H1 (cell line): ENCODE data around the gene ZNF221. TPM values are rescaled to one million over a fixed set of nuclear protein-coding genes. Genes with fewer than 3 reads are reported as not detected.

Experiments used
- ASH2L ChIP-seq: fragments of 200-600, 300-600 bp; sonication (generic); IDR thresholded peaks from one replicate; pipeline ENCODE4 v1.7.1; 2017; ENCODE audit warnings: low read length
- BCL11A ChIP-seq, 2 experiments: IDR thresholded peaks; one replicate each; pipeline ENCODE4 v1.6.1; 2011; ENCODE audit warnings: low read depth in 2 of 2, low read length in 2 of 2, mild to moderate bottlenecking in 2 of 2
- BRCA1 ChIP-seq: IDR thresholded peaks from 2 replicates; pipeline ENCODE4 v1.6.1; 2012; ENCODE audit warnings: low read depth, low read length, improper control_type of control experiment
- CBX8 ChIP-seq: fragments of 300-800, 300-1000 bp; sonication (generic); IDR thresholded peaks from 2 replicates; pipeline ENCODE4 v1.7.1; 2016; ENCODE audit warnings: low read depth, low read length, borderline replicate concordance
- CHD1 ChIP-seq: IDR thresholded peaks from 2 replicates; pipeline ENCODE4 v1.6.1; 2012; ENCODE audit warnings: low read depth, low read length, improper control_type of control experiment
- CHD2 ChIP-seq: IDR thresholded peaks from 2 replicates; pipeline ENCODE4 v1.6.1; 2012; ENCODE audit warnings: low read length, improper control_type of control experiment
- CTBP2 ChIP-seq: IDR thresholded peaks from 2 replicates; pipeline ENCODE4 v1.7.0; 2011; ENCODE audit warnings: borderline replicate concordance, mild to moderate bottlenecking, moderate library complexity, mixed read lengths, low read length; ENCODE audit not compliant: insufficient read depth, insufficient read length
- EP300 ChIP-seq, 2 experiments: IDR thresholded peaks; 1 replicate in 1 of 2; 2 replicates in 1 of 2; pipeline ENCODE4 v1.6.1; 2011 to 2012; ENCODE audit warnings: low read depth in 2 of 2, low read length in 2 of 2, mild to moderate bottlenecking in 2 of 2, borderline replicate concordance in 1 of 2, inconsistent platforms in 1 of 2, moderate library complexity in 1 of 2
- EZH2 ChIP-seq: fragments of 200-600 bp; sonication (generic); IDR thresholded peaks from 2 replicates; pipeline ENCODE4 v1.7.1; 2012; ENCODE audit warnings: low read depth, mild to moderate bottlenecking, moderate library complexity, low read length, inconsistent platforms; ENCODE audit not compliant: severe bottlenecking
- FOSL1 ChIP-seq: IDR thresholded peaks from 2 replicates; pipeline ENCODE4 v1.6.1; 2011; ENCODE audit warnings: mild to moderate bottlenecking, low read depth, low read length, moderate library complexity; ENCODE audit not compliant: insufficient read depth
- HDAC6 ChIP-seq: IDR thresholded peaks from one replicate; pipeline ENCODE4 v1.7.1; 2012; ENCODE audit warnings: low read depth, mild to moderate bottlenecking, inconsistent platforms, low read length, moderate library complexity
- JUND ChIP-seq: IDR thresholded peaks from 2 replicates; pipeline ENCODE4 v1.6.1; 2011; ENCODE audit warnings: mild to moderate bottlenecking, improper control_type of control experiment, low read length
- NRF1 ChIP-seq: IDR thresholded peaks from 2 replicates; pipeline ENCODE4 v1.6.1; 2011; ENCODE audit warnings: mild to moderate bottlenecking, low read depth, low read length, improper control_type of control experiment
- POLR2A ChIP-seq, 2 experiments: IDR thresholded peaks; 1 replicate in 1 of 2; 2 replicates in 1 of 2; pipeline ENCODE4 v1.6.1; 2011; ENCODE audit warnings: low read depth in 2 of 2, low read length in 2 of 2, mild to moderate bottlenecking in 2 of 2; ENCODE audit errors: control extremely low read depth in 1 of 2
- POU5F1 ChIP-seq: IDR thresholded peaks from 2 replicates; pipeline ENCODE4 v1.6.1; 2011; ENCODE audit warnings: low read depth, mild to moderate bottlenecking, low read length, moderate library complexity
- RAD21 ChIP-seq, 2 experiments: IDR thresholded peaks in 1 of 2; conservative IDR thresholded peaks in 1 of 2; 2 replicates each; pipeline ENCODE4 v1.6.1; 2011; ENCODE audit warnings: low read depth in 2 of 2, low read length in 2 of 2, improper control_type of control experiment in 1 of 2, inconsistent platforms in 1 of 2, mild to moderate bottlenecking in 1 of 2, moderate library complexity in 1 of 2
- SIRT6 ChIP-seq: IDR thresholded peaks from one replicate; pipeline ENCODE4 v1.7.1; 2012; ENCODE audit warnings: low read length, inconsistent platforms
- SIX5 ChIP-seq: IDR thresholded peaks from 2 replicates; pipeline ENCODE4 v1.6.1; 2011; ENCODE audit warnings: mild to moderate bottlenecking, low read depth, low read length
- SP1 ChIP-seq: IDR thresholded peaks from 2 replicates; pipeline ENCODE4 v1.6.1; 2011; ENCODE audit warnings: low read depth, low read length
- SP4 ChIP-seq: IDR thresholded peaks from 2 replicates; pipeline ENCODE4 v1.6.1; 2012; ENCODE audit warnings: low read length, inconsistent platforms
- TCF12 ChIP-seq: IDR thresholded peaks from 2 replicates; pipeline ENCODE4 v1.6.1; 2011; ENCODE audit warnings: low read depth, mild to moderate bottlenecking, low read length
- YY1 ChIP-seq: IDR thresholded peaks from 2 replicates; pipeline ENCODE4 v1.6.1; 2011; ENCODE audit warnings: low read depth, mild to moderate bottlenecking, low read length
- polyA plus RNA-seq, 7 experiments: library from polyadenylated mRNA; depleted of rRNA in 3 of 7; stranded (reverse) in 5 of 7; unstranded in 2 of 7; fragments of >200 nt in 5 of 7; fragments of 200-250 nt in 2 of 7; gene quantifications; 1 replicate in 5 of 7; 2 replicates in 1 of 7; 4 replicates in 1 of 7; pipeline versions ENCODE4 v1.2.1 to v1.2.3, GENCODE V29; 2011 to 2013; ENCODE audit warnings: missing spikeins in 2 of 7, mixed read lengths in 2 of 7
- total RNA-seq: library from RNA; stranded (reverse); fragmentation: NEBNext Ultra II Directional; extraction: Animal tissue kit (Norgen Biotek cat#: 25700); gene quantifications from 2 replicates; pipeline ENCODE4 v1.2.1, GENCODE V29; 2021
- TF ChIP-seq, protein P1 (sequence below): IDR thresholded peaks from 2 replicates; pipeline ENCODE4 v1.6.1; 2012; ENCODE audit warnings: inconsistent platforms
- TF ChIP-seq, protein P2 (sequence below): IDR thresholded peaks from 2 replicates; pipeline ENCODE4 v1.6.1; 2011; ENCODE audit warnings: low read length, improper control_type of control experiment

The ZNF221 gene
- total and polyA plus RNA-seq, 2 of the 8 experiments (the other 6 are each of a cell fraction or from before 2014, with no cell fraction given): 0.50 to 8.4 TPM

DNA sequence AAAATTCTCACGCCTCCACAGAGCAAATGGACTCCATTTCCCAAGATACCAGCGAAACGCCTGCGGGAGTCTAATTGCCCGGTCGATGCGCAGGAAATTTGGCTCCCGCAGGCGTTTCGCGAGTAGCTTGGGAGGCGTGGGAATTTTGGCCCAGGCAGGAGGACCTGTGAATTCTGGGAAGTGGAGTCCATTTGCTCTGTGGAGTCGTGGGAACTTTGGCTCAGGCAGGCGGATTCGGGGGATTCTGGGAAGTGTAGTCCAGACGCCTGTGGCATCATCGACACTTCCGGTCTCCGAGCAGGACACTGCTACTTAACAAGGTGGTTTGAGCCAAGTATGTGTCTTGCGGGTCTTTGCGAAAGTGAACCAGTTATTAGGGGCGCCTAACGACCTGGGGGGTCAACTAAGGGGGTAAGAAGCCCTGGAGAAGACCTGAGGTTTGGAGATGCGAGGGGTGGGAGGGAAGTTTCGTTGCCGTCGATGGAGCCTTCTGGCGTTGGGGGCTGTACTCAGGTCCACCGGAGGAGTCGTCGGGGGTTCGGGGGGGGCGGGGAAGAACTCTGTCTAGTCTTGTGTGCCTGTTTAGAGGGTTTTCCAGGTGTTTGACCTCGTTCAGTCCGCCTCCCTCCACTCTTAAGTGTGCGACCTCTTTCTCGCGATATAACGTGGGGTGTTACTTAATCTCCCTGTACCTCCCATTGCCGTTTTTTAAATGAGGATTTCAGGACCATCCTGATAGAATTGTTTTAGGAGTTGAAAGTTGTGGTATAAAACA is 33.1 kb downstream of the ZNF221 start, which contains the start of gene ZNF155 (continued):
- no peak; the same call in 1 of the 2 replicates for TF ChIP-seq YY1
- TF ChIP-seq SIRT6: no peak
- TF ChIP-seq HDAC6: no peak
- TF ChIP-seq SIX5: peak; percentile 92
- TF ChIP-seq NRF1: no peak
- no peak for TF ChIP-seq CHD1
- no peak for TF ChIP-seq RAD21 (IDR thresholded peaks at IDR 0.05 in 1 of 2, conservative IDR thresholded peaks at IDR 0.05 in 1 of 2; ENCODE audit: low read depth in 2 of 2, low read length in 2 of 2)
- TF ChIP-seq EP300 (IDR thresholded peaks at IDR 0.05; ENCODE audit: borderline replicate concordance in 1 of 2, low read depth in 2 of 2, low read length in 2 of 2): no peak
- TF ChIP-seq JUND: no peak
- TF ChIP-seq CTBP2: no peak
- peak; percentile 81 for TF ChIP-seq CHD2
- TF ChIP-seq SP1: no peak
- TF ChIP-seq EZH2: no peak
- TF ChIP-seq ASH2L: no peak
- TF ChIP-seq, protein P1, sequence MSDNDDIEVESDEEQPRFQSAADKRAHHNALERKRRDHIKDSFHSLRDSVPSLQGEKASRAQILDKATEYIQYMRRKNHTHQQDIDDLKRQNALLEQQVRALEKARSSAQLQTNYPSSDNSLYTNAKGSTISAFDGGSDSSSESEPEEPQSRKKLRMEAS: no peak; the same call in 1 of the 2 replicates
- peak; percentile 31; the same call in 1 of the 2 replicates for TF ChIP-seq BRCA1
- no peak for TF ChIP-seq FOSL1
- TF ChIP-seq BCL11A (IDR thresholded peaks at IDR 0.05; ENCODE audit: low read depth in 2 of 2, low read length in 2 of 2): no peak
- TF ChIP-seq POU5F1: no peak
- TF ChIP-seq SP4: no peak
- peak in 1 of 2 experiments; percentile 36; a peak in 1 of 3 replicates for TF ChIP-seq POLR2A (IDR thresholded peaks at IDR 0.05; ENCODE audit: control extremely low read depth in 1 of 2, low read depth in 2 of 2, low read length in 2 of 2)
- TF ChIP-seq TCF12: no peak
- TF ChIP-seq, protein P2, sequence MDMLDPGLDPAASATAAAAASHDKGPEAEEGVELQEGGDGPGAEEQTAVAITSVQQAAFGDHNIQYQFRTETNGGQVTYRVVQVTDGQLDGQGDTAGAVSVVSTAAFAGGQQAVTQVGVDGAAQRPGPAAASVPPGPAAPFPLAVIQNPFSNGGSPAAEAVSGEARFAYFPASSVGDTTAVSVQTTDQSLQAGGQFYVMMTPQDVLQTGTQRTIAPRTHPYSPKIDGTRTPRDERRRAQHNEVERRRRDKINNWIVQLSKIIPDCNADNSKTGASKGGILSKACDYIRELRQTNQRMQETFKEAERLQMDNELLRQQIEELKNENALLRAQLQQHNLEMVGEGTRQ: no peak
- no peak for TF ChIP-seq CBX8
